ENCODE results near the gene SMIM41.

DNA sequence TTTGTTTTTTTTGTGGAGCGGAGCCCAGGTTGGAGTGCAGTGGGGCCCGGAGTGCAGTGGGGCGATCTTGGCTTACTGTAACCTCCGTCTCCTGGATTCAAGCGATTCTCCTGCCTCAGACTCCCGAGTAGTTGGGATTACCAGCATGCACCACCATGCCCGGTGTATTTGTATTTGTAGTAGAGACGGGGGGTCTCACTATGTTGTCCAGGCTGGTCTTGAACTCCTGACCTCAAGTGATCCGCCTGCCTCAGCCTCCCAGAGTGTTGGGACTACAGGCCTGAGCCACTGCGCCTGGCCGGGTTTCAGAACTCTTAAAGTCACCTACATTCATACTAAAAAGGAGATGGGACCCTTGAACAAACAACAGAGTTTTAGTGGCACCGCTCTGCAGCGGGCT is 59.6 kb downstream of the SMIM41 start:
- TF ChIP-seq, protein P1, sequence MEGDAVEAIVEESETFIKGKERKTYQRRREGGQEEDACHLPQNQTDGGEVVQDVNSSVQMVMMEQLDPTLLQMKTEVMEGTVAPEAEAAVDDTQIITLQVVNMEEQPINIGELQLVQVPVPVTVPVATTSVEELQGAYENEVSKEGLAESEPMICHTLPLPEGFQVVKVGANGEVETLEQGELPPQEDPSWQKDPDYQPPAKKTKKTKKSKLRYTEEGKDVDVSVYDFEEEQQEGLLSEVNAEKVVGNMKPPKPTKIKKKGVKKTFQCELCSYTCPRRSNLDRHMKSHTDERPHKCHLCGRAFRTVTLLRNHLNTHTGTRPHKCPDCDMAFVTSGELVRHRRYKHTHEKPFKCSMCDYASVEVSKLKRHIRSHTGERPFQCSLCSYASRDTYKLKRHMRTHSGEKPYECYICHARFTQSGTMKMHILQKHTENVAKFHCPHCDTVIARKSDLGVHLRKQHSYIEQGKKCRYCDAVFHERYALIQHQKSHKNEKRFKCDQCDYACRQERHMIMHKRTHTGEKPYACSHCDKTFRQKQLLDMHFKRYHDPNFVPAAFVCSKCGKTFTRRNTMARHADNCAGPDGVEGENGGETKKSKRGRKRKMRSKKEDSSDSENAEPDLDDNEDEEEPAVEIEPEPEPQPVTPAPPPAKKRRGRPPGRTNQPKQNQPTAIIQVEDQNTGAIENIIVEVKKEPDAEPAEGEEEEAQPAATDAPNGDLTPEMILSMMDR (IDR thresholded peaks at IDR 0.05) = no peak
- TF ChIP-seq JUNB (IDR thresholded peaks at IDR 0.05) (no peak), GATA3 (IDR thresholded peaks at IDR 0.05; ENCODE audit: borderline replicate concordance) (no peak), JUN (IDR thresholded peaks at IDR 0.05) (no peak), MAZ (IDR thresholded peaks at IDR 0.05; ENCODE audit: borderline replicate concordance, low read depth, low read length) (no peak), POLR2A (IDR thresholded peaks at IDR 0.05; ENCODE audit: low read length) (no peak), CHD2 (IDR thresholded peaks at IDR 0.05; ENCODE audit: low read length, partially characterized antibody) (no peak), EP300 (IDR thresholded peaks at IDR 0.05) (no peak)
- TF ChIP-seq, protein P2, sequence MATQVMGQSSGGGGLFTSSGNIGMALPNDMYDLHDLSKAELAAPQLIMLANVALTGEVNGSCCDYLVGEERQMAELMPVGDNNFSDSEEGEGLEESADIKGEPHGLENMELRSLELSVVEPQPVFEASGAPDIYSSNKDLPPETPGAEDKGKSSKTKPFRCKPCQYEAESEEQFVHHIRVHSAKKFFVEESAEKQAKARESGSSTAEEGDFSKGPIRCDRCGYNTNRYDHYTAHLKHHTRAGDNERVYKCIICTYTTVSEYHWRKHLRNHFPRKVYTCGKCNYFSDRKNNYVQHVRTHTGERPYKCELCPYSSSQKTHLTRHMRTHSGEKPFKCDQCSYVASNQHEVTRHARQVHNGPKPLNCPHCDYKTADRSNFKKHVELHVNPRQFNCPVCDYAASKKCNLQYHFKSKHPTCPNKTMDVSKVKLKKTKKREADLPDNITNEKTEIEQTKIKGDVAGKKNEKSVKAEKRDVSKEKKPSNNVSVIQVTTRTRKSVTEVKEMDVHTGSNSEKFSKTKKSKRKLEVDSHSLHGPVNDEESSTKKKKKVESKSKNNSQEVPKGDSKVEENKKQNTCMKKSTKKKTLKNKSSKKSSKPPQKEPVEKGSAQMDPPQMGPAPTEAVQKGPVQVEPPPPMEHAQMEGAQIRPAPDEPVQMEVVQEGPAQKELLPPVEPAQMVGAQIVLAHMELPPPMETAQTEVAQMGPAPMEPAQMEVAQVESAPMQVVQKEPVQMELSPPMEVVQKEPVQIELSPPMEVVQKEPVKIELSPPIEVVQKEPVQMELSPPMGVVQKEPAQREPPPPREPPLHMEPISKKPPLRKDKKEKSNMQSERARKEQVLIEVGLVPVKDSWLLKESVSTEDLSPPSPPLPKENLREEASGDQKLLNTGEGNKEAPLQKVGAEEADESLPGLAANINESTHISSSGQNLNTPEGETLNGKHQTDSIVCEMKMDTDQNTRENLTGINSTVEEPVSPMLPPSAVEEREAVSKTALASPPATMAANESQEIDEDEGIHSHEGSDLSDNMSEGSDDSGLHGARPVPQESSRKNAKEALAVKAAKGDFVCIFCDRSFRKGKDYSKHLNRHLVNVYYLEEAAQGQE (IDR thresholded peaks at IDR 0.05) = no peak
